Measurements from ENCODE around the gene EDEM3.

- no peak for TF ChIP-seq PBX3 (IDR thresholded peaks at IDR 0.05)
- TF ChIP-seq ZC3H11A (IDR thresholded peaks at IDR 0.05), result no peak
- no peak for TF ChIP-seq CHD2 (IDR thresholded peaks at IDR 0.05; ENCODE audit: low read length, partially characterized antibody)
- TF ChIP-seq, protein P1, sequence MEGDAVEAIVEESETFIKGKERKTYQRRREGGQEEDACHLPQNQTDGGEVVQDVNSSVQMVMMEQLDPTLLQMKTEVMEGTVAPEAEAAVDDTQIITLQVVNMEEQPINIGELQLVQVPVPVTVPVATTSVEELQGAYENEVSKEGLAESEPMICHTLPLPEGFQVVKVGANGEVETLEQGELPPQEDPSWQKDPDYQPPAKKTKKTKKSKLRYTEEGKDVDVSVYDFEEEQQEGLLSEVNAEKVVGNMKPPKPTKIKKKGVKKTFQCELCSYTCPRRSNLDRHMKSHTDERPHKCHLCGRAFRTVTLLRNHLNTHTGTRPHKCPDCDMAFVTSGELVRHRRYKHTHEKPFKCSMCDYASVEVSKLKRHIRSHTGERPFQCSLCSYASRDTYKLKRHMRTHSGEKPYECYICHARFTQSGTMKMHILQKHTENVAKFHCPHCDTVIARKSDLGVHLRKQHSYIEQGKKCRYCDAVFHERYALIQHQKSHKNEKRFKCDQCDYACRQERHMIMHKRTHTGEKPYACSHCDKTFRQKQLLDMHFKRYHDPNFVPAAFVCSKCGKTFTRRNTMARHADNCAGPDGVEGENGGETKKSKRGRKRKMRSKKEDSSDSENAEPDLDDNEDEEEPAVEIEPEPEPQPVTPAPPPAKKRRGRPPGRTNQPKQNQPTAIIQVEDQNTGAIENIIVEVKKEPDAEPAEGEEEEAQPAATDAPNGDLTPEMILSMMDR (IDR thresholded peaks at IDR 0.05), result no peak
- TF ChIP-seq JUNB (IDR thresholded peaks at IDR 0.05), result no peak
- TF ChIP-seq POLR2A (IDR thresholded peaks at IDR 0.05; ENCODE audit: low read length), result no peak
- no peak for TF ChIP-seq TP53 (CRISPR knock-in tag; IDR thresholded peaks at IDR 0.05)
- no peak for TF ChIP-seq RAD21 (conservative IDR thresholded peaks at IDR 0.05 in 1 of 2, IDR thresholded peaks at IDR 0.05 in 1 of 2)
- no peak for TF ChIP-seq EP300 (IDR thresholded peaks at IDR 0.05)
- no peak for TF ChIP-seq JUN (IDR thresholded peaks at IDR 0.05)
- TF ChIP-seq CEBPB (IDR thresholded peaks at IDR 0.05), result no peak
- no peak for TF ChIP-seq NR3C1 (IDR thresholded peaks at IDR 0.05)
- no peak for TF ChIP-seq POLR2AphosphoS2 (conservative IDR thresholded peaks at IDR 0.05; ENCODE audit: low read length)
Measured at GRCh38 chr1:184769241-184769640, 14.6 kb upstream of the EDEM3 start.

Data from A549 (cell line).